Right cardiac atrium (tissue), 5 donors: ENCODE data around the gene ERICH4. TPM values are rescaled to one million over a fixed set of nuclear protein-coding genes. Genes with fewer than 3 reads are reported as not detected.

ENCODE experiments used
- ATAC-seq, 2 donors: fragments of 200-7000 bp; cut with Tn5 transposase; one replicate each; pipeline versions ENCODE4 v1.8.0 to v1.9.1; 2020; ENCODE audit warnings: moderate library complexity in 2 of 2, mild to moderate bottlenecking in 1 of 2
- DNase-seq, 3 donors: peaks; one replicate each; pipeline ENCODE4 v3.0.0-alpha.2; 2020
- H3K27ac ChIP-seq: one replicate; pipeline ENCODE4 v1.5.1; 2013; ENCODE audit warnings: mild to moderate bottlenecking, low read length, control low read depth, moderate library complexity
- H3K27me3 ChIP-seq: one replicate; pipeline ENCODE4 v1.6.1; 2013; ENCODE audit not compliant: control insufficient read depth, insufficient read depth
- H3K4me1 ChIP-seq: one replicate; pipeline ENCODE4 v1.6.1; 2013; ENCODE audit warnings: low read length; ENCODE audit not compliant: control insufficient read depth, insufficient read depth
- H3K4me3 ChIP-seq: one replicate; pipeline ENCODE4 v1.5.1; 2013; ENCODE audit warnings: low read length, control low read depth
- H3K9me3 ChIP-seq: one replicate; pipeline ENCODE4 v1.6.1; 2013; ENCODE audit warnings: low read length; ENCODE audit not compliant: control insufficient read depth
- WGBS: extraction: QIAGEN DNeasy Blood & Tissue Kit; methylation state at CpG from one replicate; pipeline ENCODE4 v1.1.7; 2013; 5-methylcytosine and 5-hydroxymethylcytosine counted together
- intact Hi-C, 4 donors: fragments of 100-400 bp; cut with DNase I; formaldehyde crosslinking; loops; one replicate each; pipeline versions ENCODE4 v1.11.0 to v1.14.0; 2022 to 2023
- polyA plus RNA-seq: library from polyadenylated mRNA; stranded (reverse); fragments of 200-250 nt; gene quantifications from one replicate; pipeline ENCODE4 v1.2.3, GENCODE V29; 2013
- total RNA-seq, 4 donors: library from RNA; stranded (reverse); fragmentation: NEBNext Ultra II Directional; extraction: Animal tissue kit (Norgen Biotek cat#: 25700); gene quantifications; one replicate each; pipeline ENCODE4 v1.2.1, GENCODE V29; 2021
- donor health status: healthy with polysubstance abuse.
- donor health status: DM: no; HTN: yes; CAD: no.
- donor health status: DM: no; HTN: no; CAD: no.
- donor health status: DM: no; HTN: yes; CAD: no; lungs with severe emphysema.
- donor health status: DM: yes; HTN: yes; CAD: no.

ERICH4 gene
- total and polyA plus RNA-seq, 5 donors = not detected

GRCh38 chr19:41415154-41415571, 27.8 kb upstream of the ERICH4 start:
- intact Hi-C loops = no loop called here
- no peaks in the 10 kb centered on the region for H3K27me3 ChIP-seq
- no peaks in the 10 kb centered on the region for H3K9me3 ChIP-seq
- H3K27ac ChIP-seq = no peak overlapping the region
- ATAC-seq (no peak), DNase-seq (no peak)
- peaks cover 15% of the 10 kb centered on the region for H3K4me1 ChIP-seq
- WGBS = 85% methylated on average over 9 of the region's 9 CpGs
- H3K4me3 ChIP-seq = no peak overlapping the region

DNA sequence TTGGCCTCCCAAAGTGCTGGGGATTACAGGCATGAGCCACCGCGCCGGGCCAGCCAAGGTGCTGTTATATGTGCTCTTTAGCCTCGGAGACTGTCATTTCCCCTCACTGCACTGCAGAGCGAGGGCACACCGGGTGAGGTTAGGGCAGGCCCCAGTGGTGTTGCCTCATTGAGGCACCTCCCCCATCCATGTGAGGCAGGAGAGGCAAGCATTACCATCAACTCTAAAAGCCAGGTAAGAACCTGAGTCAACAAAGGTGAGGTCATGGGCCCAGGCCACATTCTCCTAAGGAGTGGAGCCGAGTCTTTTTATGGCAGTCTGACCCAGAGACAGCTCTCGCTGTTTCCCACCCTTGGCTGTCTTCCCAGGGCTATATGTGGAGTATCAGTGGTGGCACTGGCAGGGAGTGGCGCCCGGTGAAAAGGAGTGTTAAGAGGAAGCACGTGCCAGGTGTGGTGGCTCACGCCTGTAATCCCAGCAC, 26.7 kb upstream of the ERICH4 start:
- intact Hi-C loops = no loop called here
- WGBS = 84% methylated on average over 12 of the region's 12 CpGs
- H3K27ac ChIP-seq = no peak overlapping the region
- no peak for DNase-seq
- no peaks in the 10 kb centered on the region for H3K27me3 ChIP-seq
- ATAC-seq = peak in 1 of 2 donors; percentile 18
- H3K4me1 ChIP-seq = peaks cover 6% of the 10 kb centered on the region
- no peaks in the 10 kb centered on the region for H3K9me3 ChIP-seq
- no peak overlapping the region for H3K4me3 ChIP-seq

DNA sequence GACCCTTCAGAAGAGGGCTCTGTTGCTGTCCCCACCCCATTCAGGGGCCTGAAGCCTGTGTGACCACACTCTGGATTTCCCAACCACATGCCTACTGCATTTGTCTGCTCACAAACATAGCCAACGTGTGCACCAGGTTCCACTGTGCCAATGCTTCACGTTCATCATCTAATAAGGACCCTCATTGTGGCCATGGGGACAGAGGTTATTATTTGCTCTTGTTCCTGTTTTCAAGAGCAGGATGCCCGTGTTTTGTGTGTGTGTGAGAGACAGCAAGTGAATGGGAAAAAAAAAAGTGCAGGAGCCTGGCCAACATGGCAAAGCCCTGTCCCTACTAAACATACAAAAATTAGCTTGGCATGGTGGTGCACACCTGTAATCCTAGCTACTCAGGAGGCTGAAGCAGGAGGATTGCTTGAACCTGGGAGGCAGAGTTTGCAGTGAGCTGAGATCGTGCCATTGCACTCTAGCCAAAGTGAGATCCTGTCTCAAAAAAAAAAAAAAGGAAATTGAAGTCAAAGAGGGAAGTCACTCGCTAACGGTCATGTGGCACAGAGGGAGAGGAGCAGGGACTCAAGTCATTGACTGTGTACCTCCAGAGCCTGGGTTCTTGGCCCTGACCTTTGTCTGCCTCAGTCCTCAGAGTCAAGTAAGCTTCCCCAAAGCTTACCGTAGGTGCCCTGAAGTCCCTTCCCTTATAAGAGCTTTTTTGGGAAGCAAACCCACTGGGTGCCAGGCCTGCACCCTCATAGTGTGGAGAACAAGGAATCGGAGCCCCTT, 22.7 kb upstream of the ERICH4 start:
- DNase-seq (peak in 1 of 3 donors; percentile 10), ATAC-seq (no peak)
- no peaks in the 10 kb centered on the region for H3K27me3 ChIP-seq
- no peaks in the 10 kb centered on the region for H3K4me1 ChIP-seq
- WGBS = 63% methylated on average over 8 of the region's 8 CpGs
- no peak overlapping the region for H3K4me3 ChIP-seq
- intact Hi-C loops = no loop called here
- H3K27ac ChIP-seq = no peak overlapping the region
- no peaks in the 10 kb centered on the region for H3K9me3 ChIP-seq

DNA sequence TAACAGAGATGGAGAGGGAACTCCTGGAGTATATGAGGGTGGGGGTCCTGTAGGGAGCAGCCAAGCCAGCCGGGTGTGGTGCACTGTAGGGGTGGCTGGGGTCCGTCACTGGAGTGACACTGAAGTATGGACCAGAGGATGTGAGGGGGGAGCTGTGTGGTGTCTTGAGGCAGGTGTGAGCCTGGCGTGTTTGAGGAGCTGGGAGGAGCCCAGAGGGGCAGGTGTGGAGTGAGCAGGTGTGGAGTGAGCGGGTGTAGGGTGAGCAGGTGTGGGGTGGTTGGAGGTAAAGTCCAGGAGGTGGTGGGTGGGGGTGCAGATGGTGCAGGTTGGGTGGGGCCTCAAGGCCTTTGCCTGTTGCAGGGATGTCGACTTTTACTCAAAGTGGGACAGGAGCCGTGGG, 21.6 kb upstream of the ERICH4 start:
- DNase-seq (no peak), ATAC-seq (no peak)
- peaks cover under 1% of the 10 kb centered on the region for H3K4me1 ChIP-seq
- no peak overlapping the region for H3K4me3 ChIP-seq
- H3K27ac ChIP-seq = no peak overlapping the region
- no peaks in the 10 kb centered on the region for H3K27me3 ChIP-seq
- no peaks in the 10 kb centered on the region for H3K9me3 ChIP-seq
- intact Hi-C loops = no loop called here
- 89% methylated on average over 6 of the region's 6 CpGs for WGBS

- DNase-seq = peak in 2 of 3 donors; percentile 48 to 52
- no peak overlapping the region for H3K4me3 ChIP-seq
- H3K27me3 ChIP-seq = no peaks in the 10 kb centered on the region
- H3K27ac ChIP-seq = no peak overlapping the region
- ATAC-seq = no peak
- no peaks in the 10 kb centered on the region for H3K9me3 ChIP-seq
- 94% methylated on average over 20 of the region's 20 CpGs for WGBS
- intact Hi-C loops = no loop called here
- peaks cover 2% of the 10 kb centered on the region for H3K4me1 ChIP-seq
These were observed 21.0 kb upstream of the ERICH4 start for GRCh38 chr19:41421973-41422372.

GRCh38 chr19:41422456-41422855, 20.5 kb upstream of the ERICH4 start:
- Histone ChIP-seq H3K27me3 (no peaks in the 10 kb centered on the region), H3K9me3 (no peaks in the 10 kb centered on the region), H3K27ac (no peak overlapping the region), H3K4me1 (peaks cover 2% of the 10 kb centered on the region), H3K4me3 (no peak overlapping the region)
- intact Hi-C loops = no loop called here
- WGBS = 83% methylated on average over 18 of the region's 18 CpGs
- DNase-seq = peak in 1 of 3 donors; percentile 35
- ATAC-seq = no peak

DNA sequence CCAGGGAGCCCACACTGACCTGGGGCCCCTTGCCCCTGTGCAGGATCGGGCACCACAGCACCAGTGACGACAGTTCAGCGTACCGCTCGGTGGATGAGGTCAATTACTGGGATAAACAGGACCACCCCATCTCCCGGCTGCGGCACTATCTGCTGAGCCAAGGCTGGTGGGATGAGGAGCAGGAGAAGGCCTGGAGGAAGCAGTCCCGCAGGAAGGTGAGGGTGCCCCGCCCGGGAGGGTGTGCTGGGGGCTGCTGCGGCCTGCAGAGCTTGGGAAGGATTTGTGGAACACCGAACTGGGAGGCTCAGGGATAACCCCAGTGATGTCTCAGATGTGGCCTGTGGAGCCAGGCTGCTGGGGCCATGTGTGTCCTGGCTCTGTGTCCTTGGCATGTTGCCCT, 20.0 kb upstream of the ERICH4 start:
- WGBS = 92% methylated on average over 12 of the region's 12 CpGs
- intact Hi-C loops = no loop called here
- Histone ChIP-seq H3K4me3 (no peak overlapping the region), H3K27me3 (no peaks in the 10 kb centered on the region), H3K4me1 (peaks cover 2% of the 10 kb centered on the region), H3K27ac (no peak overlapping the region), H3K9me3 (no peaks in the 10 kb centered on the region)
- no peak for ATAC-seq
- DNase-seq = peak in 1 of 3 donors; percentile 42

DNA sequence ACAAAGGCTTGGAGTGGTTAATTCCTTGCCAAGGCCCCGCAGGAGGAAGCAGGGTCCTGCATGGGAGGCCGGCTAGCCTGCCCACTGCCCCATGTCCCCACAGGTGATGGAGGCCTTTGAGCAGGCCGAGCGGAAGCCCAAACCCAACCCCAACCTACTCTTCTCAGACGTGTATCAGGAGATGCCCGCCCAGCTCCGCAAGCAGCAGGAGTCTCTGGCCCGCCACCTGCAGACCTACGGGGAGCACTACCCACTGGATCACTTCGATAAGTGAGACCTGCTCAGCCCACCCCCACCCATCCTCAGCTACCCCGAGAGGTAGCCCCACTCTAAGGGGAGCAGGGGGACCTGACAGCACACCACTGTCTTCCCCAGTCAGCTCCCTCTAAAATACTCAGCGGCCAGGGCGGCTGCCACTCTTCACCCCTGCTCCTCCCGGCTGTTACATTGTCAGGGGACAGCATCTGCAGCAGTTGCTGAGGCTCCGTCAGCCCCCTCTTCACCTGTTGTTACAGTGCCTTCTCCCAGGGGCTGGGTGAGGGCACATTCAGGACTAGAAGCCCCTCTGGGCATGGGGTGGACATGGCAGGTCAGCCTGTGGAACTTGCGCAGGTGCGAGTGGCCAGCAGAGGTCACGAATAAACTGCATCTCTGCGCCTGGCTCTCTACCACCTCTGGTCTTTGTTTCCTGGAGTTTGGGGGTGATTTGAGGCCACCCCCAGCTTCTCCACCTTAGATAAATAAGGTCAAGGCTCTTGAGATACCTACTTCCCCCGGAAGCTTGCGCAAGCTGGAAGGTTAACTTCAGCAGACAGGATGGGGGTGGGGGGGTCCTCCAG, 18.4 kb upstream of the ERICH4 start:
- intact Hi-C loops = no loop called here
- no peak overlapping the region for H3K4me3 ChIP-seq
- no peaks in the 10 kb centered on the region for H3K9me3 ChIP-seq
- no peak for ATAC-seq
- no peak overlapping the region for H3K27ac ChIP-seq
- DNase-seq = peak in 1 of 3 donors; percentile 54
- H3K27me3 ChIP-seq = no peaks in the 10 kb centered on the region
- H3K4me1 ChIP-seq = peaks cover 2% of the 10 kb centered on the region
- WGBS = 82% methylated on average over 21 of the region's 21 CpGs

DNA sequence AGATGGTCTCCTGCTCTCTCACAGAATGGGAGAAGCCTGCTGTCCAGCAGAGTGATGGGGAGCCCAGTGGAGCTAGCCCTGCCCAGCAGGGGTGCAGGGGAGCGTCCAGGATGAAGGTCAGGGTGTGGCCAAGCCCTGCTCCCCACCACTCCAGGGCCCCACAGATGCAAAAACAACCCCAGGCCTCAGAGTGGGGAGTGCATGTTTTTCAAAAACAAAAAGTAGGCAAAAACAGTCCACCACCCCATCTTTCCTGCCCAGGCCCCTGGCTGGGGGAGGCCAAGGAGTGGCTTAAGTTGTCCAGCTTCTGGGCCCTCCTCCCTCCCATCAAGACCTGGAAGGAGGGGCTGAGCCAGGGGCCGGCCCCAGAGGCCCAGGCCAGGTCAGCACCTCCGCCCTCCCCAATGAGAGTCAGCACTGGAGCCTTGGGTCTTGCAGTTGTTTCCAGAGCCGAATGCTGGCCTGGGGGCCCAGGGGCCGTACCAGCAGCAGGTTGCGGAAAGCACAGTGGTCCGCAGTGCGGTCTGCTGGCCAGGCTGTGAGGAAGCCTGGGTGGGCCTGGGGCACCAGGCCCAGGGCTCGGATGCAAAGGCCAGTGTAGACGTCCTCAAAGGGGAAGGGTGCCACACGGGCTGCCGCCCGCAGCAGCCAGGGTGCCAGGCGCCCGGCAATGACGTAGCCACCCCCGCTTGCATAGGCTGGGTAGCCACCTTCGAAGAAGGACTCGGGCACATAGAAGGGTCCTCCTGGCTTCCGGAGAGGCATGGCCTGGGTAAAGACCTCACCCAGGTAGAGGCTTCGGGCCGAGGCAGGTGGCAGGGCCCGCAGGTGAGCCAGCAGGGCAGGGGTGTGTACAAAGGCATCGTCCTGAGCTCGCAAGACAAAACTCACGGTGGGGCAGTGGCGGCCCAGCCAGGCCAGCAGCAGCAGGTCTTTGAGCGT, 17.5 kb upstream of the ERICH4 start:
- WGBS = 92% methylated on average over 28 of the region's 28 CpGs
- ATAC-seq = no peak
- DNase-seq = peak in 1 of 3 donors; percentile 46
- no peaks in the 10 kb centered on the region for H3K9me3 ChIP-seq
- intact Hi-C loops = no loop called here
- H3K27ac ChIP-seq = no peak overlapping the region
- H3K4me1 ChIP-seq = peaks cover 2% of the 10 kb centered on the region
- H3K27me3 ChIP-seq = no peaks in the 10 kb centered on the region
- H3K4me3 ChIP-seq = no peak overlapping the region

- Histone ChIP-seq H3K4me3 (peak overlapping the region; percentile 74), H3K27me3 (no peaks in the 10 kb centered on the region), H3K27ac (peak overlapping the region; percentile 78), H3K4me1 (peaks cover 5% of the 10 kb centered on the region), H3K9me3 (no peaks in the 10 kb centered on the region)
- DNase-seq (peak in 2 of 3 donors; percentile 61 to 71), ATAC-seq (peak; percentile 3 to 5)
- 75% methylated on average over 36 of the region's 36 CpGs for WGBS
- intact Hi-C loops = no loop called here
These were observed 16.7 kb upstream of the ERICH4 start for GRCh38 chr19:41426116-41426841.
